ENCODE data around the gene PHF5A. TPM values are rescaled to one million over a fixed set of nuclear protein-coding genes. Genes with fewer than 3 reads are reported as not detected.
A peak's percentile ranks its signal among the peaks of the same experiment; 100 is the strongest.

PHF5A gene
- total RNA-seq, 1 experiment from 2014 or later = 85.5 TPM

DNA sequence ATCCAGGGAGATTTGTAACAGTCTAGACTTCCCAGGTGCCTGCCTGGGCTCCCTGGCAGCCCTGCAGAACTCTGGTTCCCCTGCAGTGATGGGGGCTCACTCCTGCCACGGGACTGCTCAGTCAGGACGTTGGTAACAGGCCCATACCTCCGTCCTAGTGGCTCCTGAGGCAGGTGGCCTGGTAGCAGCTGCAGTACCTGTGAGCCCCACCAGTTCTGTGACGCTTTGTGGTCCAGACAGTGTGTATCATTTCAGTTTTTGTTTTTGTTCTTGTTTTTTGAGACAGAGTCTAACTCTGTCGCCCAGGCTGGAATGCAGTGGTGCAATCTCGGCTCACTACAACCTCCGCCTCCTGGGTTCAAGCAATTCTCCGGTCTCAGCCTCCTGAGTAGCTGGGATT, 48.0 kb upstream of the PHF5A start:
- POLR2A ChIA-PET (ENCODE audit: low non-redundant PET) = no interaction called here

DNA sequence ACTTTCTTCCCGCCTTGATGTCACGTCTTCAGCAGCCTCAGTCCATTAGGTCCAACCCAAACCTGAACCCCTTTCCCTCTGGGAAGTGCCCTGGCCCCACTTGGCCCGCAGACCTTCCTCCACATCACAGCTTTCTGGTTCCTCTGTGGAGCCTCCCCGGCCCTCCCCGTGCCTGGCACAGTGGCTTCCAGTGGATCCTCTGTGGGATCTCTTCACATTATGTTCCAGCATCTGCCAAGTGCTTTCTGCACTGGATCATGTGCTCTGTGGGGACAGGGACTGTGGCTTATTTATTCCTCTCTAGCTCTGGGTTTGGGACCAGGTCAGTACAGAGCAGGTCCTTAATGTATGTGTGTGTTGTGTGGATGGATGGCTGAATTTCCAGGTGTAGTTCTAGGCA, 44.9 kb upstream of the PHF5A start:
- TF ChIP-seq, protein P1, sequence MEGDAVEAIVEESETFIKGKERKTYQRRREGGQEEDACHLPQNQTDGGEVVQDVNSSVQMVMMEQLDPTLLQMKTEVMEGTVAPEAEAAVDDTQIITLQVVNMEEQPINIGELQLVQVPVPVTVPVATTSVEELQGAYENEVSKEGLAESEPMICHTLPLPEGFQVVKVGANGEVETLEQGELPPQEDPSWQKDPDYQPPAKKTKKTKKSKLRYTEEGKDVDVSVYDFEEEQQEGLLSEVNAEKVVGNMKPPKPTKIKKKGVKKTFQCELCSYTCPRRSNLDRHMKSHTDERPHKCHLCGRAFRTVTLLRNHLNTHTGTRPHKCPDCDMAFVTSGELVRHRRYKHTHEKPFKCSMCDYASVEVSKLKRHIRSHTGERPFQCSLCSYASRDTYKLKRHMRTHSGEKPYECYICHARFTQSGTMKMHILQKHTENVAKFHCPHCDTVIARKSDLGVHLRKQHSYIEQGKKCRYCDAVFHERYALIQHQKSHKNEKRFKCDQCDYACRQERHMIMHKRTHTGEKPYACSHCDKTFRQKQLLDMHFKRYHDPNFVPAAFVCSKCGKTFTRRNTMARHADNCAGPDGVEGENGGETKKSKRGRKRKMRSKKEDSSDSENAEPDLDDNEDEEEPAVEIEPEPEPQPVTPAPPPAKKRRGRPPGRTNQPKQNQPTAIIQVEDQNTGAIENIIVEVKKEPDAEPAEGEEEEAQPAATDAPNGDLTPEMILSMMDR (conservative IDR thresholded peaks at IDR 0.05; ENCODE audit: low read depth, low read length) = no peak
- TF ChIP-seq EZH2 (IDR thresholded peaks at IDR 0.05; ENCODE audit: borderline replicate concordance, low read depth, low read length, poor library complexity, severe bottlenecking) = no peak
- CTCF ChIA-PET = no interaction called here
- BruUV-seq (replicated peaks) = no TSS peak
- Histone ChIP-seq H3K27me3 (replicated peaks; ENCODE audit: insufficient read depth, low read depth, low read length, poor library complexity) (no peaks in the 10 kb centered on the region), H3K4me1 (ENCODE audit: insufficient read depth, low read length, poor library complexity, severe bottlenecking) (peaks cover 21% of the 10 kb centered on the region), H3K9me3 (ENCODE audit: low read depth, low read length, poor library complexity, severe bottlenecking) (no peaks in the 10 kb centered on the region), H3K36me3 (ENCODE audit: insufficient read depth, low read length, poor library complexity, severe bottlenecking) (peaks cover 52% of the 10 kb centered on the region), H3K27ac (ENCODE audit: low read depth, low read length, poor library complexity, severe bottlenecking) (peak overlapping the region; percentile 79), H3K4me3 (ENCODE audit: low read depth, low read length, poor library complexity, severe bottlenecking) (no peak overlapping the region)
- POLR2A ChIA-PET (ENCODE audit: low non-redundant PET) = no interaction called here
- no peak for DNase-seq (ENCODE audit: low spot score)
- intact Hi-C loops (cut with micrococcal nuclease; ENCODE audit: unreplicated experiment) = loop anchor here (10.0 kb wide), 1 partner anchor 589 kb away; no protein-coding TSS in a partner anchor

More for the DNA sequence above, 48.0 kb upstream of the PHF5A start:
- intact Hi-C loops (cut with micrococcal nuclease; ENCODE audit: unreplicated experiment) = loop anchor here (2.0 to 10.0 kb wide), 2 partner anchors 72 to 592 kb away; no protein-coding TSS in a partner anchor
- H3K27ac ChIP-seq (ENCODE audit: low read depth, low read length, poor library complexity, severe bottlenecking) = peak overlapping the region; percentile 37
- no peak overlapping the region for H3K4me3 ChIP-seq (ENCODE audit: low read depth, low read length, poor library complexity, severe bottlenecking)
- no peaks in the 10 kb centered on the region for H3K27me3 ChIP-seq (replicated peaks; ENCODE audit: insufficient read depth, low read depth, low read length, poor library complexity)
- DNase-seq (ENCODE audit: low spot score) = no peak
- H3K4me1 ChIP-seq (ENCODE audit: insufficient read depth, low read length, poor library complexity, severe bottlenecking) = peaks cover 21% of the 10 kb centered on the region
- CTCF ChIA-PET = interaction anchor here (0.6 to 2.4 kb wide), 2 partner anchors 113 to 594 kb away, joined by 3 to 17 read pairs; no protein-coding TSS in a partner anchor
- H3K9me3 ChIP-seq (ENCODE audit: low read depth, low read length, poor library complexity, severe bottlenecking) = no peaks in the 10 kb centered on the region
- H3K36me3 ChIP-seq (ENCODE audit: insufficient read depth, low read length, poor library complexity, severe bottlenecking) = peaks cover 61% of the 10 kb centered on the region
- no peak for TF ChIP-seq EZH2 (IDR thresholded peaks at IDR 0.05; ENCODE audit: borderline replicate concordance, low read depth, low read length, poor library complexity, severe bottlenecking)
- TF ChIP-seq, protein P1 (conservative IDR thresholded peaks at IDR 0.05; ENCODE audit: low read depth, low read length) = no peak
- BruUV-seq (replicated peaks) = no TSS peak

DNA sequence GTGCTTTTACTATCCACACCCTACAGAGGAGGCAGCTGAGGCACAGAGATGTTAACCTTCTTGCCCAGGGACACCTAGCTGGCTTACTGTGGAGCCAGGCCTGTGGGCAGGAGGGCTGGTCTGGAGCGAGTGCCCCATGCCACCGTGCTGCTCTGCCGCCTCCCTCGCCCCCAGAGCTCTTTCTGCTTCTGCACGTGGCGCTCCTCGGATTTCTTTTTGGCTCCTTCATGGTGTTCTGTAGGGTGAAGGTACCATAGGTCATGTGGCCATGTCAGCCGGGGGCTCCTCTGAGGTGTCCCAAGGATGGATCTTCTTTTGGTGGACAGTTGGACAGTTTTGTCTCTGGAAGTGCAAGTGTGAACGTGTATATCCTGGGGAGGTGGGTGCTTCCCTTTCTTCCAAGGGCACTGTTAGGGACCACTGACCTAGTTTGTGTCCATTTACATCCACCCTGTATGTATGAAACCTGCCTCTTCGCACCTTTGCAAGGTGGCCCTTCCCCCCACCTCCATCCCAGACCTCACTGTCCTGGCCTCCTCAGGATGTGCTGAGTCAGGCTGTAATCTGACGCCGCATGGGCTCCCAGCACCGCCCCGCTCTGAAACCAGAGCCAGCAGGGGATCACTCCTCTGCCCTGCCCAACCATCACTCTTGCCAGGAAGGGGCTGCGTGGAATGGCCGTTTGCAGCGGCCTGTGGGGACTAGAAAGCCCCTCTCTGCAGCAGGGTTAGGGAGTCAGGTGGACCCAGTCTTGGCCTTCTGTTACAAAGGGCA, 44.1 kb upstream of the PHF5A start:
- DNase-seq (ENCODE audit: low spot score) = peak; percentile 84
- Histone ChIP-seq H3K36me3 (ENCODE audit: insufficient read depth, low read length, poor library complexity, severe bottlenecking) (peaks cover 52% of the 10 kb centered on the region), H3K4me3 (ENCODE audit: low read depth, low read length, poor library complexity, severe bottlenecking) (no peak overlapping the region), H3K27ac (ENCODE audit: low read depth, low read length, poor library complexity, severe bottlenecking) (peak overlapping the region; percentile 79), H3K4me1 (ENCODE audit: insufficient read depth, low read length, poor library complexity, severe bottlenecking) (peaks cover 21% of the 10 kb centered on the region), H3K9me3 (ENCODE audit: low read depth, low read length, poor library complexity, severe bottlenecking) (no peaks in the 10 kb centered on the region), H3K27me3 (replicated peaks; ENCODE audit: insufficient read depth, low read depth, low read length, poor library complexity) (no peaks in the 10 kb centered on the region)
- TF ChIP-seq, protein P1 (conservative IDR thresholded peaks at IDR 0.05; ENCODE audit: low read depth, low read length) = no peak
- no peak for TF ChIP-seq EZH2 (IDR thresholded peaks at IDR 0.05; ENCODE audit: borderline replicate concordance, low read depth, low read length, poor library complexity, severe bottlenecking)
- CTCF ChIA-PET = no interaction called here
- intact Hi-C loops (cut with micrococcal nuclease; ENCODE audit: unreplicated experiment) = loop anchor here (10.0 kb wide), 1 partner anchor 588 kb away; no protein-coding TSS in a partner anchor
- no TSS peak for BruUV-seq (replicated peaks)
- POLR2A ChIA-PET (ENCODE audit: low non-redundant PET) = no interaction called here

All from A673 (cell line).